ENCODE data around the gene EIF2A.

The EIF2A gene

DNA sequence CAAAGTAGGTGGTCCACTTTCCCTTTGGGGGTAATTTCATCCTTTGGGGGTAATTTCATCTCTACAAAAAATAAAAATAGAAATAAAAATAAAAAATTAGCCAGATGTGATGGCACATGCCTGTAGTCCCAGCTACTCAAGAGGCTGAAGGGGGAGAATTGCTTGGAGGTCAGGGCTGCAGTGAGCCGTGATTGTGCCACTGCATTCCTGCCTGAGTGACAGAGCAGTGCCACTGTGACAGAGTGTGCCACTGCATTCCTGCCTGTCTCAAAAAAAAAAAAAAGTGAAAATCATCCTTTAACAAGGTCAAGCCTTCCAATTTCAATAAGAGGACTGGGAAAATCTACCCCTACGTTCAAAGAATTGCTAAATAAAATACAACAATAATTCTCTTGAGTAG, 23.0 kb upstream of the EIF2A start:
- ChIA-PET CTCF (interaction anchor here (0.7 kb wide), 1 partner anchor 623 kb away, joined by 3 read pairs; no protein-coding TSS in a partner anchor), POLR2A (ENCODE audit: low non-redundant PET) (no interaction called here)

DNA sequence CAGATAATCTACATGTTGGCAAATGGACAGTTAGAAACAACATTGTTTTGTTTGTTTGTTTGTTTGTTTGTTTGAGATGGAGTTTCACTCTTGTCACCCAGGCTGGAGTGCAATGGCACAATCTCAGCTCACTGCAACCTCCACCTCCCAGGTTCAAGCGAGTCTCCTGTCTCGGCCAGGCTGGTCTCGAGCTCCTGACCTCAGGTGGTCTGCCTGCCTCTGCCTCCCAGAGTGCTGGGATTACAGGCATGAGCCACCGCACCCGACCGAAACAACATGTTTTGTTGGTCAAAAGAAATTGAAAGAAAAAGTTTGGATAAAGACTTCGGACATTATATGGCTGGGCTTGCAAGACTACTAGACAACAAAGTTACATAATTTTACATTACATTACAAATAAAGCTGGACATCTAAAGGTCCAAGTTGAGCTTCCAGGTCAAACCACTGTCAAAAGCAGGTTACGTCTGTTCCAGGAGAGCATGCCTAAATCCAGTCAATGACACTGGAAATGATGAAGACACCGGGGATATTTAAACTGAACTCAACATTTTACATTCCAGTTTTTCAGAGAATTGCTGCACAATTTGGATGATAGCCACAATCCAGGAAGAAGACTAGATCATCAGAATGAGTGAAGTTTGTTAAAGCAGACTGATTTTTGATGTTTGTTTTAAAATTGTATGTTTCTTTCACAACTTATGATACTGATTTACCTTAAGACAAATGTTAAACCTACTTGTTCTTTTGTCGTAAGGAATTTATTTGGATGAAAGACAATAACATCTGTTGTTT, 18.9 kb upstream of the EIF2A start:
- CTCF ChIA-PET: interaction anchor here (0.6 to 0.9 kb wide), 3 partner anchors 42 to 540 kb away, joined by 3 to 4 read pairs (median 4); no protein-coding TSS in a partner anchor
- POLR2A ChIA-PET (ENCODE audit: low non-redundant PET): no interaction called here
- TF ChIP-seq, protein P1, sequence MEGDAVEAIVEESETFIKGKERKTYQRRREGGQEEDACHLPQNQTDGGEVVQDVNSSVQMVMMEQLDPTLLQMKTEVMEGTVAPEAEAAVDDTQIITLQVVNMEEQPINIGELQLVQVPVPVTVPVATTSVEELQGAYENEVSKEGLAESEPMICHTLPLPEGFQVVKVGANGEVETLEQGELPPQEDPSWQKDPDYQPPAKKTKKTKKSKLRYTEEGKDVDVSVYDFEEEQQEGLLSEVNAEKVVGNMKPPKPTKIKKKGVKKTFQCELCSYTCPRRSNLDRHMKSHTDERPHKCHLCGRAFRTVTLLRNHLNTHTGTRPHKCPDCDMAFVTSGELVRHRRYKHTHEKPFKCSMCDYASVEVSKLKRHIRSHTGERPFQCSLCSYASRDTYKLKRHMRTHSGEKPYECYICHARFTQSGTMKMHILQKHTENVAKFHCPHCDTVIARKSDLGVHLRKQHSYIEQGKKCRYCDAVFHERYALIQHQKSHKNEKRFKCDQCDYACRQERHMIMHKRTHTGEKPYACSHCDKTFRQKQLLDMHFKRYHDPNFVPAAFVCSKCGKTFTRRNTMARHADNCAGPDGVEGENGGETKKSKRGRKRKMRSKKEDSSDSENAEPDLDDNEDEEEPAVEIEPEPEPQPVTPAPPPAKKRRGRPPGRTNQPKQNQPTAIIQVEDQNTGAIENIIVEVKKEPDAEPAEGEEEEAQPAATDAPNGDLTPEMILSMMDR (conservative IDR thresholded peaks at IDR 0.05; ENCODE audit: low read depth): no peak

More for the DNA sequence above, 23.0 kb upstream of the EIF2A start:
- no peak for DNase-seq (ENCODE audit: low spot score)
- no peak overlapping the region for H3K27ac ChIP-seq
- TF ChIP-seq, protein P1 (conservative IDR thresholded peaks at IDR 0.05; ENCODE audit: low read depth): no peak

DNA sequence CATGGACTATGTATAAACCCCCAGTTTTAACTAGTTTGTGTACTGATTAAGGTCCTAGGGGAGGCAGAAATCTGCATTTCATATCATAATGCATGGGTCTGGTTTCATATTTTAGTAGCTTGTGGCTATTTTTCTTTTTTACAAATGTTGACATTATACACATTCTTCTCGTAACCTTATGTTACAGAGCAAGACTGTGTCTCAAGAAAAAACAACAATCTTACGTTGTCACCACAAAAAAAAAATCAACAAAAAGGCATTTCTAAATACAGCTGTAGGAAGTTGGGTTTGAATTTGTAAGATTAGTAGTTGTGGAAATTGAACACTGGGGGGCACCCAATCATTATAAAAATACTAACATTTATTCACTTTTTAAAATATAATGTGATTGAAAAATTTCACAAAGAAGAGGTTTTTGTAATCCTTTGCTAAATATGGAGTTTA, 18.2 kb upstream of the EIF2A start:
- H3K27ac ChIP-seq: no peak overlapping the region
- TF ChIP-seq, protein P1 (conservative IDR thresholded peaks at IDR 0.05; ENCODE audit: low read depth): peak; percentile 55
- peak; percentile 30 for DNase-seq (ENCODE audit: low spot score)
- ChIA-PET CTCF (interaction anchor here (0.6 to 0.8 kb wide), 4 partner anchors 15 to 83 kb away, joined by 3 read pairs; no protein-coding TSS in a partner anchor), POLR2A (ENCODE audit: low non-redundant PET) (no interaction called here)

More for the DNA sequence above, 18.9 kb upstream of the EIF2A start:
- H3K27ac ChIP-seq: no peak overlapping the region
- DNase-seq (ENCODE audit: low spot score): no peak

DNA sequence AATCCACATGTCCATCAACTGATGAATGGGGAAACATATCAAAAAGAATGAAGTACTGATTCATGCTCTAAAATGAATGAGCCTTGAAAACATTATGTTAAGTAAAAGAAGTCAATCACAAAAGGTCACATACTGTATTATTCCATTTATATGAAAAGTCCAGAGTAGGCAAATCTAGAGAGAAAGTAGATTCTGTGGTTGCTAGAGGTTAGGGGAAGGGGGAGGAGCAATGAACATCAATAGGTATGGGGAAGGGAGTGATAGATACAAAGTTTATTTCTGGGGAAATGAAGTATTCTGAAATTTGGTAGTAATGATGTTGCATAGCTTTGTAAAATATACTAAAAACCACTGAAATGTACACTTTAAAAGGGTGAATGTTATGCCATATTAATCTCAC, 14.8 kb upstream of the EIF2A start:
- TF ChIP-seq, protein P1 (conservative IDR thresholded peaks at IDR 0.05; ENCODE audit: low read depth): no peak
- ChIA-PET CTCF (no interaction called here), POLR2A (ENCODE audit: low non-redundant PET) (no interaction called here)
- DNase-seq (ENCODE audit: low spot score): no peak
- no peak overlapping the region for H3K27ac ChIP-seq

DNA sequence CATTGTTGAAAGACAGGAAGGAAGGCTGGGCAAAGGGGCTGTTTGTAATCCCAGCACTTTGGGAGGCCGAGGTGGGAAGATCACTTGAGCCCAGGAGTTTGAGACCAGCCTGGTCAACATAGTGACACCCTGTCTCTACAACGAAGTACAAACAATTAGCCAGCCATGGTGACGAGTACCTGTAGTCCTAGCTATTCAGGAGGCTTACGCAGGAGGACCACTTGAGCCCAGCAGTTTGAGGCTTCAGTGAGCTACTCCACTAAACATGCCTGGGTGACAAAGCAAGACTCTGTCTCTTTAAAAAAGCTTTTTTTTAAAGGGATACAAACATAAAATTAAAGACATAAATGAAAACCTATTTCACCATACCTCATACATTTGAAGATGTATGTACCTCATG, 11.4 kb upstream of the EIF2A start:
- TF ChIP-seq, protein P1 (conservative IDR thresholded peaks at IDR 0.05; ENCODE audit: low read depth): no peak
- no peak overlapping the region for H3K27ac ChIP-seq
- CTCF ChIA-PET: no interaction called here
- no peak for DNase-seq (ENCODE audit: low spot score)
- POLR2A ChIA-PET (ENCODE audit: low non-redundant PET): no interaction called here

DNA sequence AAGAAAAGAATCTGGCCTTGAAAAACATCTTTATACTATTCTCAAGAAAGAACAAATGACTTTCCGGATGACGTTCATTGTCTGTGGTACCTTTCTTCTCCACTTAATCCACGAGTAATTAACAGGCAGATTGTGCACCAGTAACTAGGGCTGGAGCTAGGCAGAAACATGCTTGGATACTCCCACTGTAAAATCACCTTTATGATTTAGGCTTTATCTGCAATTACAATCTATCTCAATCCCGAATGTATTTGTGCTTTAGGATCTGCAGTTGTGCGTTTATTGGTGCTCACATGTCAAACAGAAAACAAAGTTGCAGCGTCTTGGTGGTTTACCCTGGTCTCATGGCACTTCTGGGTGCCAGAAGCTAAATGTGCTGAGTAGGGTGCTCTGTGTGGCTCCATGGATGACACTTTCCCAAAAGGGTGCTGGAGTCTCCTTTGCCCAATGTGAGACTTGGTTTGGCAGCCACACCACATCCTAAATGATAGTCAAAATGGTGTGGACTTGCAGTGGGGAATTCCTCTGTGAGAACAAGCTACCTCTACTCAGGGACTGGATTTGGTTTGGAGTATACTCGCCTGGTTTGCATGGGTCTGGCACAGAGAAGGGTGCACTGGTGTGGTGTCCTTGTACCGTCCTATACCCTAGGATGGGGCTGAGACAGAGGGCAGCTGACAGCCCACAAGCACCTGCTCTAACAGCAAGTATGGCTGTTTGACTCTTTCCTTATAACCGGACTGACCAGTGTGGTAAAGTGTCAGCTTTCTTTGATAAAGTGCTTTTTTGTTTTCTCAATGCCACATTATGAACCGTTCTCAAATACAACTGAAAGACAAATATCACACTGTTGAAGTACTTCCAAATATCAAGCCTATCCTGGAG, 8.0 kb upstream of the EIF2A start:
- no peak overlapping the region for H3K27ac ChIP-seq
- ChIA-PET POLR2A (ENCODE audit: low non-redundant PET) (no interaction called here), CTCF (interaction anchor here (0.6 kb wide), 1 partner anchor 331 kb away, joined by 3 read pairs; no protein-coding TSS in a partner anchor)
- TF ChIP-seq, protein P1 (conservative IDR thresholded peaks at IDR 0.05; ENCODE audit: low read depth): no peak
- no peak for DNase-seq (ENCODE audit: low spot score)
